NCI-H526 treated with DMSO at 0.1 percent for 48 hours (cell line): Measurements from ENCODE around the gene PPCS.

Experiments used
- DNase-seq: peaks from one replicate; lab custom pipeline; 2025; lab: John Stamatoyannopoulos, UW

PPCS gene

GRCh38 chr1:42456010-42456753, at the start of gene PPCS, which contains the start of gene ZMYND12:
TSS of gene PPCS (plus strand) at chr1:42456543. CDS start at chr1:42456566, 23 bp downstream.
TSS of gene ZMYND12 (minus strand) at chr1:42456022. CDS start at chr1:42455997, 25 bp downstream.
- DNase-seq: peak; percentile 92

- no peak for DNase-seq
Measured at GRCh38 chr1:42414551-42415496, 41.5 kb upstream of the PPCS start.

DNA sequence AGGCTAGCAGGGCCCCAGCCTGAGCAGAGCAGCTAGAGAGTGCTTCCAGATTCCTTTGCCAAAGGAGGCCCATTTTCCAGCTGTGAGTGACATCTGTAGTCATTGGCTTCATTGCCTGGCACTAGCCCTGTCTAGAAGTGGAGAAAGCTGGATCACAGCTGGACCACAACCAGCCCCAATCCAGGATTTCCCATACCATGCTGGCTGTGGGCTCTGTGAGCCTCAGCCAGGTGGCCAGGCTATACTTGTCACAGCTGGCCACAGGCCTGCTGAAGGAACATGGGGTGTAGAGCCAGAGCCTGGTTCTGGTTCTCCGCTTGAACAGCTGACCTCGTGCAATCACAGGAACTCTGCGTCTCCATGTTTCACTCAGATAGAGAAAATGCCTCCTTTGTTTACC, 39.2 kb upstream of the PPCS start:
- no peak for DNase-seq

- no peak for DNase-seq
Measured at GRCh38 chr1:42418516-42418915, 37.8 kb upstream of the PPCS start.

DNA sequence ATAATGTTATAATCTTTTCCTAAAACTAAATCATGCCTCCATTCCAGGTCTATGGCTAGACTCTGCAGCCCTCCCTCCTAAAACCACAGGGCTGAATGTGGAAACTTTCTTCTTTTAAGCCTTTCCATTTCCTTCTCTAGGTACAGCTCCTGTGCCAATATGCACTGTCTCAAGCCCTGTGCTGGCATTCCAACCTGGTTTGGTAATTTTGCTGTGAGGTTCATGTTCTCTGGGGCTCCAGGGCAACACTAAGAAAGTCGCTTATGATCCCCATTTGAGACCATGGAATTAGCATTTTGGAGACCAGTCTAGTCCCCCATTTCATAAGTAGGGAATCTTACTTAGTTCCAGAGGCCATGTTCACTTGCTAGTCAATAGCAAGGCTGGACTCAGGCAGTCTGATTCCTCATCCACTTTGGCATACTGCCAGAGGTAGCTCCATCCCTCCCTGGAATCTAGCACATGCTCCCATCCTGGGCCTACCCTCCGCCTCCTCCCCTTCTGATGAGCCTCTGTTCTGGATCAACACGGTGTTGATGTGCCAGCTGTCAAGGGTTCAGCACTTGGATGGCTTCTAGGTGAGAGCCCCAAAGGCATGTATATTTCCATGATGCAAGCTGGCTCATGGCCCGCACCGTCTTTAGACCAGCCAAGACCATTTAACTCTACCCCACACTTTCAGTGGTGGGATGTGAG, 37.1 kb upstream of the PPCS start:
- DNase-seq: no peak

- DNase-seq: no peak
Measured at GRCh38 chr1:42420121-42420520, 36.2 kb upstream of the PPCS start.

DNA sequence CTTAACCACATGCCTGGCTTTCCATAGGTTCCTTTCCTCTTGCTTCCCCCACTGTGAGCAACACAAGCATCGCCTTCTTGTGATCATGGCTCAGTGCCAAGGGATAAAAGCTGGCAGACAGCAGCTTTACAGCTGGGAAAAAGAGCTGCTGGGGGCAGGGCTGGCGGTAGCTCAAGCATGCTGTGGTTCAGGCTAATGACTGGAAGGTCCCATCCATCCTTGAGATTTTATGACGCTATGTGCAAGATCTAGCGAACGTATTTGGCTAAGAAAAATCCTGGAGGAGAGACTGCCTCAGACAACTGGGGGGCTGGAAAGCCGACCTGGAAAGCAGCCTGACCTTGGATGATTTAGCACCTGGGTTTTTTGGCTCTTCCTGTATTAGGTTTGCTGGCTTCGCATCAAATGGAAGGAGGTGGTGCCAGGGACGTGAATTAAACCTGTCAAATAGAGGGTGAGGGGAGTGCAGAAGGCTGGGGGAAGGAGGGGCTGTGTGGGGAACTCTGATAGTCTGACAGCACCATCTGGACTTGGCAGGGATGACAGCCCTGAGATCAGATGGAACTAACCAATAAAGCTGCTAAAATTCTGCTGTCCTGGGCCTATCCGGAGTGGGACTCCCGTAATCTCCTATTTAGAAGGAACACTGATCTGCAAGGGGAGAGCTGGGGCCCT, 35.3 kb upstream of the PPCS start:
- DNase-seq: peak; percentile 28

DNA sequence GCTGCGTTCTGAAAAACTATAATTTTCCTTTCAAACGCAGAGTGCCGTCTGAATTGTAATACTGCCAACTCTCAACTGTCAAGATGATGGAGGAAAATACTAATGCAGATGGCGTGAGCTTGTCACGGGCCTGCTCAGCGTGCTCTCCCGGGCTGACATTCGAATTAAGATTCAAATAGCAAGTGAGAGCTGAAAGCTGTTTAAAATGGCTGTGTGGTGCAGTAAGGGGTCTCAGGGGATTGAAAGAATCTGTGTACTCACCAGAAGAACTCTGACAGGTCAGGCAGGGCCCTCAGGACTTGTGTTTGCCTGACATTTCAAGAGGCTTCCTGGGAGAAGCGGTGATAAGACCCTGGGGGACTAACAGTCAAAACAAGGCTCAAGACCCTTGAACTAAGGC, 33.6 kb upstream of the PPCS start:
- no peak for DNase-seq

DNA sequence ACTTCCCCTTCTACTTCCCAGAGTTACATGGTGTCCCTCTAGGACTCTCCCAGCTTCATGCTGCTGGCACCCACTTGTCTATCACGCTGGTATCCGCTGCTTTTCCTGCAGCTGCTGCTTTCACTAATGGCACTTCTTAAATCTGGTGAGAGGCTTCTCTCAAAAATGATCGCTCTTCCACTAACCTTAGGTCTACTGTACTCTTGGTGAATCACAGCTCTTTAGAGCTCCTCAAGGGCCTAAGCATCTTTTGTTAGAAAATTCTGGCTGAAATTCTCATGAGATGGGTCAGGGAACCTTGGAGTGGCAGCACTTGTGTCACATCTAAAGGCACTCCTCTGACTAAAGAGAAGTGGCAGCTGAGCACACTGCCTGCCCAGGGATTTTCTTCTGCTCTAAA, 32.7 kb upstream of the PPCS start:
- DNase-seq: no peak

DNA sequence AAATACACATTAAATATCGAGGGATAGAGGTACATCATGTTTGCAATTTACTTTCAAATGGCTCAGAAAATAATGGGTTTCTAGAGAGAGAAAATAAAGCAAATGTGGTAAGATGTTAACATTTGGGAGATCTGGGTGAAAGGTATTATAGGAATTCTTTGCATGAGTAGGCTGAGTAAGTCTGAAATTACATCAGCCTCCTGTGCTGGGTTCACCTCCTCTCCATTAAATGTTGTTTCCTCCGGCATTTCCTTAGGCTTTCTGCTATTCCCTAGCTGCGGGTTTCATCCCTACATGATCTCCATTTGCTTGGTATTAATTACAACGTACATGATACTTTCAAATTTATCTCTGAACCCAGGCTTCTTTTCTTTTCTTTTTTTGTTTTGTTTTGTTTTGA, 32.1 kb upstream of the PPCS start:
- no peak for DNase-seq

GRCh38 chr1:42427240-42427639, 29.1 kb upstream of the PPCS start:
- DNase-seq: no peak

DNA sequence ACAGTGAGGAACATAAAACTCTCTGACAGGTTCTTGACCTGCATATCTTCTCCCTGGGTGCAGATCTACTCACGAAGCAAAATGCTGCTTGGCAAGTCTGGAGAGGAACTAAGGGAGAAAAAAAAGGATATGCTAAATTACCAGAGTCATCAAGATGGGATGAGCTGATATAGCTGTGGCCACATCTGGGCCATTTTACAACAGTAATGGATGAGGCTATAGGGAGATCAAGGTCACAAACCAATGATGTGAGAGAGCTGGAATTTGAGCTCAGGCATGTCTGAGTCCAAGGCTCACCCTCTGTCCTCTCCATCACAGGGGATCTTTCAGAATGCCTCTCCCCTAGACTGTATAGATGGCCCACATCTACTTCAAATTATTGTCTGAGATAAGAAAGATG, 26.7 kb upstream of the PPCS start:
- no peak for DNase-seq

- DNase-seq: no peak
Measured at GRCh38 chr1:42430286-42431135, 25.8 kb upstream of the PPCS start.

DNA sequence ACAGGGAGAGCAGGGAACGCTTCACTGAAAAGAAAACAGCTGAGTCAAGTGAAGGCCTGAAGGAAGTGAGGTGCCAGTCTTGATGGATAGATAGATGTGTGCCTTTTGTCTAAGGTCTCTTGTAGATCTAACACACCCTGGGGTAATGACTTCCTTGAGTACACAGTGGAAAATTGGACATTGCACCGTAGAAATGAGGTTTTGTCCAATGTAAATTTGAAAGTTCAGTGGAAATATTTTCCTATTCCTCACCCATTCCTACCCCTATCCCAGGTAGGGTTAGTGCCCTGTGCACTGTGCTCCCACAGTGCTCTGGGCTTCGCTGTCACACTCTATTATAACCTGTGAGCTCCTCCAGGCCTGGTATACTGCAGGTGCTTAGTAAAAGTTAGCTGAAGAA, 24.8 kb upstream of the PPCS start:
- DNase-seq: no peak

GRCh38 chr1:42432714-42433113, 23.6 kb upstream of the PPCS start:
- DNase-seq: no peak

DNA sequence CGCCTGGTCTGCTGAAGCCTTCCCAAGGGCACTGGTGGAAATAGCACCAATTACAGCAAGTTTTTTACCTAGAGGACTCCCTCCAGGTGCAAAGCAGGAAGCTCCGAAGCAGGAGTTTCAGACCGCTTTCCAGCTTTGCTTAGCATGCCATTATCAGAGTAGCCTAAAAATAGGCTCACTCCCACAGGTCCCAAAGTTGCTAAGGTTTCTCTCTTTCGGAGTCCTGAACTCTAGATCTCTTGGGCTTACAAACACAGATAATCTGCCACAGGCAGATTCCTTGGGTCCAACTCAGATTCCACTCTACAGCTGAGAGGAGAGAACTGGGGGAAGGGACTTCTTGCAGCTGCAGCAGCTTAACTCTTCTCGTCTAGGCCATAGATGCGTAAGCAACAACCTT, 23.0 kb upstream of the PPCS start:
- no peak for DNase-seq

DNA sequence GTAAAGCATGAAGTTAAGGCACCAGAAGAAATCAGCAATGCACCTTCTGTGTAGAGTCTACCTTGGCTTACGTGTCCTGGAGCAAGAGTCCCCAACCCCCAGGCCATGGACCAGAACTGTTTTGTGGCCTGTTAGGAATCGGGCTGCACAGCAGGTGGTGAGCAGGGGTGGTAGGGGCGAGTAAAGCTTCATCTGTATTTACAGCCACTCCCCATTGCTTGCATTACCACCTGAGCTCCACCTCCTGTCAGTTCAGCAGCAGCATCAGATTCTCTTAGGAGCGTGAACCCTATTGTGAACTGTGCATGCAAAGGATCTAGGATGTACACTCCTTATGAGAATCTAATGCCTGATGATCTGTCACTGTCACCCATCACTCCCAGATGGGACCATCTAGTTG, 22.0 kb upstream of the PPCS start:
- DNase-seq: no peak

- no peak for DNase-seq
Measured at GRCh38 chr1:42439940-42440339, 16.4 kb upstream of the PPCS start.

DNA sequence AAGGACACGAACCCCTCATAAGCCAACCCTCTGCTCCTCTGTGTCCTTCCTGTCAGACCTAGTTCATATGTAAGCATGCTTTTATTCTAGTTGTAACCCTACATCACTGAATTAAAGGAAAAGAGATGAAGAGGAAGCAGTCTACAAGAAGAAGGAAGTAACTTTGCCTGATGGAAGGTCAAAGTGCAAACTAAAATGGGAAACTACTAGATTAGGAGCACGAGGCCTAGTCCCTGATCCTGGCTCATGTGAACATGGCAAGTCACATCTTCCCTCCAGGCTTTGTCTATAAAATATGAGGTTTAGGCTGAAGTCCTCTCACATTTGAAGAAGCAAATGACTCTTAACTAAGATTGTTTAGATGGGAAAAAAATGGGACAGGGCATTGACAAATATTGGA, 13.7 kb upstream of the PPCS start:
- no peak for DNase-seq

GRCh38 chr1:42449256-42449655, 7.1 kb upstream of the PPCS start:
- no peak for DNase-seq

DNA sequence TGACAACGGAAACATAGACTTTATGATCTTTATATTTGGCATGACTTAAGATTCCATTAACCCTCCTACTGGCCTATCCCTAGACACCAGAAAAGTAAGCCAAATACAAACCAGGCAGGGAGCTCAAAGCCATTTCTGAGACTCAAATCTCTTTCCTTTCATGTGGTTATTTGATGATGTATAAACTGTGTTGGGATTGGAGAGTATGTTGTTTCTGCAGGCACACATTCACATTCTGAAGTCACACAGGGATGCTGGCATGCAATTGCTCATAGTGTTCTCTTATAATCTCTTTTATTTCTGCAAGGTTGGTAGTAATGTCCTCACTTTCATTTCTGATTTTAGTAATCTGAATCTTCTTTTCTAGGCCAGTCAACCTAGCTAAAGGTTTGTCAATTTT, 6.3 kb upstream of the PPCS start:
- no peak for DNase-seq
